H1 (cell line): ENCODE measurements around the gene LAG3. TPM values are rescaled to one million over a fixed set of nuclear protein-coding genes. Genes with fewer than 3 reads are reported as not detected.

Experiments used
- CHD7 ChIP-seq: fragments of 300-600 bp; sonication (generic); IDR thresholded peaks from 2 replicates; pipeline ENCODE4 v1.7.1; 2012; ENCODE audit warnings: low read length, moderate library complexity, mild to moderate bottlenecking, inconsistent platforms; ENCODE audit not compliant: insufficient replicate concordance
- polyA plus RNA-seq, 7 experiments: library from polyadenylated mRNA; depleted of rRNA in 3 of 7; stranded (reverse) in 5 of 7; unstranded in 2 of 7; fragments of >200 nt in 5 of 7; fragments of 200-250 nt in 2 of 7; gene quantifications; 1 replicate in 5 of 7; 2 replicates in 1 of 7; 4 replicates in 1 of 7; pipeline versions ENCODE4 v1.2.1 to v1.2.3, GENCODE V29; 2011 to 2013; ENCODE audit warnings: missing spikeins in 2 of 7, mixed read lengths in 2 of 7
- total RNA-seq: library from RNA; stranded (reverse); fragmentation: NEBNext Ultra II Directional; extraction: Animal tissue kit (Norgen Biotek cat#: 25700); gene quantifications from 2 replicates; pipeline ENCODE4 v1.2.1, GENCODE V29; 2021

LAG3 gene
- total and polyA plus RNA-seq, 2 of the 8 experiments (the other 6 are each of a cell fraction or from before 2014, with no cell fraction given) = 1.1 to 3.1 TPM

GRCh38 chr12:6823182-6824084 lies 51.1 kb downstream of the LAG3 start (continued):
- TF ChIP-seq CHD7 = no peak
